LNCaP clone FGC (cell line): Measurements from ENCODE around the gene FSD2.

Experiments
- DNase-seq: peaks from one replicate; pipeline ENCODE4 v3.0.0-alpha.2; 2011; ENCODE audit warnings: low read depth
- H3K4me3 ChIP-seq: 2 replicates; pipeline ENCODE4 v1.5.1; 2011; ENCODE audit warnings: mild to moderate bottlenecking, low read depth, low read length, control low read depth
- TF ChIP-seq, protein P1 (sequence below): IDR thresholded peaks from 2 replicates; pipeline ENCODE4 v1.5.1; 2012; ENCODE audit warnings: mild to moderate bottlenecking; ENCODE audit not compliant: control insufficient read depth, insufficient read depth; ENCODE audit errors: extremely low read depth

Gene FSD2

GRCh38 chr15:82849556-82850512 is 44.0 kb upstream of the FSD2 start:
- TF ChIP-seq, protein P1, sequence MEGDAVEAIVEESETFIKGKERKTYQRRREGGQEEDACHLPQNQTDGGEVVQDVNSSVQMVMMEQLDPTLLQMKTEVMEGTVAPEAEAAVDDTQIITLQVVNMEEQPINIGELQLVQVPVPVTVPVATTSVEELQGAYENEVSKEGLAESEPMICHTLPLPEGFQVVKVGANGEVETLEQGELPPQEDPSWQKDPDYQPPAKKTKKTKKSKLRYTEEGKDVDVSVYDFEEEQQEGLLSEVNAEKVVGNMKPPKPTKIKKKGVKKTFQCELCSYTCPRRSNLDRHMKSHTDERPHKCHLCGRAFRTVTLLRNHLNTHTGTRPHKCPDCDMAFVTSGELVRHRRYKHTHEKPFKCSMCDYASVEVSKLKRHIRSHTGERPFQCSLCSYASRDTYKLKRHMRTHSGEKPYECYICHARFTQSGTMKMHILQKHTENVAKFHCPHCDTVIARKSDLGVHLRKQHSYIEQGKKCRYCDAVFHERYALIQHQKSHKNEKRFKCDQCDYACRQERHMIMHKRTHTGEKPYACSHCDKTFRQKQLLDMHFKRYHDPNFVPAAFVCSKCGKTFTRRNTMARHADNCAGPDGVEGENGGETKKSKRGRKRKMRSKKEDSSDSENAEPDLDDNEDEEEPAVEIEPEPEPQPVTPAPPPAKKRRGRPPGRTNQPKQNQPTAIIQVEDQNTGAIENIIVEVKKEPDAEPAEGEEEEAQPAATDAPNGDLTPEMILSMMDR, result peak; percentile 95
- no peak overlapping the region for H3K4me3 ChIP-seq
- DNase-seq, result peak; percentile 99

DNA sequence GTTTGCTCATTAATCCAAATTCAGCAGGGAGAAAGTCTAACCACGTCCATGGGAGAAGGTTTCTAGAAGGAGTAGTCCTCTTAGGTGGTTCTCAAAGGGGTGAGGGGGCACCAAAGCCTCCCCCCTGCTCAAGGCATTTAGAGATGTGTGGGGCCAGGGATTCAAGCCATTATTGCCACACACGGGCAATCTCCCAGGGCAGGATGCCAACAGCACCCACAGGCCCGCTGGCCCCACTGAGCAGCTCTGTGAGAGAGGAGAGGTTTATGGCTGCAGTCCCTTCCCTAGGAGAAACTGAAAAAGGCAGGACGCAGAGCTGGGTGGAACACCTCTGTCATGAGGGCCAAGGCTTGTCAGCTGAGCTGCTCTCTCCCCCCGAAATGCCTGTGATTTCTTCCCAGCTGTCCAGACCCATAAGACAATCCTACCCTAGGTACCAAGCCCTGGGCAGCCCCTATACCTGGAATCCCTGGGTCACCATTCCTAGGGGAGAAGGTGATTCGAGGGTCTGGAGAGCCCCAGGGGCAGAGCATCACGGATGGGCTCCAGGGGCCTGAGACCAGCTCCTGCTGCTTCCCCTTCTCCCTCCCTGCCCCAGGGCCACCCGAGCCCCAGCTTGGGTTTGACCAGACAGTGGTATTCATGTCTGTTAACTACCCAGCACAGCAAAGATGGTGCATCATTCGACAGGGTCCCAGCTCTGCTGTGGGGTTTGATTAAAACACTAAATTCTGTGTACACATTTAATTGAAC is 42.5 kb upstream of the FSD2 start:
- no peak overlapping the region for H3K4me3 ChIP-seq
- TF ChIP-seq, protein P1, result no peak
- no peak for DNase-seq

- no peak for DNase-seq
- TF ChIP-seq, protein P1, result no peak
- no peak overlapping the region for H3K4me3 ChIP-seq
These were observed 41.8 kb upstream of the FSD2 start for GRCh38 chr15:82847703-82848102.

DNA sequence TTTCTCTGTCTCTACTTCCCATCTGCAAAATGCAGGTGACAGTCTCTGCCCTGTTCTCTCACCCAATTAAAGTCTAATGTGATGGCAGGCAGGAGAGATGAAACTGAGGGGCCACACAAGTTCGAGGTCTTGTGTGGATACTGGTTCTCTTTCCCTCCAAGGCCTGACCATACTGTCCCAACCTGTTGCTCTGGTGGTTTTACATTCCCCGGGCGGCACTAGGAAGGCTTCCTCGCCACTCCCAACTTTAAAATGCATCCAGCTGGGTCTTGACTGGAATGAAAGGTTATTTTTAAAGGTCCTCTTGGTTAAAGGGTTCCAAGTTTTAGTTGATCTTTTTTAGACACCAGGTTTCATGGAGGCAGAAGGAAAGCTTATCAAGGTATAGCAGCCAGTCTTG is 40.8 kb upstream of the FSD2 start:
- TF ChIP-seq, protein P1, result no peak
- H3K4me3 ChIP-seq, result no peak overlapping the region
- no peak for DNase-seq

DNA sequence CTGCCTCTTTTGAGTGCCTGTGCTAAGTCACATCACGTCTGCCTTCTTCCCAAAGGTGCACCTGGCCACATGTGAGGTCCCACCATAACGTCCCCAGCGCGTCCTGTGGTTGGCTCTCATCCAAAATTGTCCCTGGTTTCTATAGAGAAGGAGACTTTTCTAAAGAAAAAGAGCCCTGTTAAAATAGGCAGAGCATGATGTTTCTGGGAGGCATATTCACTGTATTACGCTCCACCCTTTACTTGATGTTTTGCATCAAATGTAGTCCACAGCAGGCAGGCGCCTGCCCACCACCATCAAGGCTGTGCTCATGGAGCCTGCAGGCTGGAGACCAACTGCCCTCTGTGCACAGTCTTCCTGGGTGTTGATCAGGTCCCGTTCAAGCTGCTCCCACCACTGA is 39.8 kb upstream of the FSD2 start:
- no peak overlapping the region for H3K4me3 ChIP-seq
- TF ChIP-seq, protein P1, result no peak
- DNase-seq, result no peak

GRCh38 chr15:82843566-82843965 is 37.7 kb upstream of the FSD2 start:
- no peak overlapping the region for H3K4me3 ChIP-seq
- TF ChIP-seq, protein P1, result no peak
- no peak for DNase-seq

GRCh38 chr15:82840166-82840565 is 34.3 kb upstream of the FSD2 start:
- TF ChIP-seq, protein P1, result no peak
- no peak overlapping the region for H3K4me3 ChIP-seq
- DNase-seq, result no peak
